ENCODE data around the gene PVALEF. TPM values are rescaled to one million over a fixed set of nuclear protein-coding genes. Genes with fewer than 3 reads are reported as not detected.

The PVALEF gene
- total and polyA plus RNA-seq, 2 of the 8 experiments (the other 6 are each of a cell fraction or from before 2014, with no cell fraction given), result 0.03 TPM; not detected in 1

GRCh38 chr17:81189670-81190530 lies 24.6 kb downstream of the PVALEF start:
- H3K79me1 ChIP-seq (ENCODE audit: low read depth, low read length), result no peaks in the 10 kb centered on the region
- no peak overlapping the region for H2AFZ ChIP-seq (ENCODE audit: low read length)
- no peak overlapping the region for H4K5ac ChIP-seq (ENCODE audit: insufficient read length, low read depth, low read length)
- no peak overlapping the region for H4K8ac ChIP-seq (ENCODE audit: extremely low read depth, insufficient read depth, low read length)
- no peak overlapping the region for H3K4ac ChIP-seq (replicated peaks; ENCODE audit: insufficient read length, low read depth, low read length)
- H3K79me2 ChIP-seq (ENCODE audit: control insufficient read depth in 1 of 2, insufficient read depth in 2 of 2, low read length in 2 of 2), result no peaks in the 10 kb centered on the region
- ChIA-PET CTCF (ENCODE audit: partially characterized antibody) (interaction anchor here (0.7 to 3.2 kb wide), 17 partner anchors 9 to 146 kb away, joined by 3 to 25 read pairs (median 4); no protein-coding TSS in a partner anchor), POLR2A (ENCODE audit: partially characterized antibody) (interaction anchor here (1.1 to 1.2 kb wide), 3 partner anchors 25 to 56 kb away, joined by 3 to 4 read pairs (median 3); no protein-coding TSS in a partner anchor)
- no peak overlapping the region for H2BK12ac ChIP-seq (ENCODE audit: low read depth, low read length)
- no peaks in the 10 kb centered on the region for H3K23me2 ChIP-seq (ENCODE audit: low read depth, low read length)
- no peak overlapping the region for H3K56ac ChIP-seq (replicated peaks; ENCODE audit: insufficient read length, low read depth, low read length)
- no peak overlapping the region for H3K18ac ChIP-seq (ENCODE audit: extremely low read depth, low read length)
- peaks cover 0 to 2% of the 10 kb centered on the region in 2 experiments for H4K20me1 ChIP-seq (replicated peaks in 1 of 2; ENCODE audit: control insufficient read depth in 1 of 2, insufficient read depth in 2 of 2, low read length in 2 of 2)
- H2BK5ac ChIP-seq (ENCODE audit: low read depth, low read length), result no peak overlapping the region
- H3K27me3 ChIP-seq (replicated peaks in 1 of 4; ENCODE audit: control insufficient read depth in 3 of 4, extremely low read depth in 1 of 4, insufficient read depth in 3 of 4, low read length in 3 of 4), result no peaks in the 10 kb centered on the region
- DNase-seq (ENCODE audit: low read depth in 1 of 2, low spot score in 2 of 2), result no peak
- H3K4me1 ChIP-seq (replicated peaks in 1 of 4; ENCODE audit: control insufficient read depth in 3 of 4, insufficient read depth in 4 of 4, low read length in 3 of 4), result no peaks in the 10 kb centered on the region
- peaks cover 0 to 11% (median 0%) of the 10 kb centered on the region in 4 experiments; a peak in 3 of 8 replicates for H3K36me3 ChIP-seq (ENCODE audit: control insufficient read depth in 2 of 4, insufficient read depth in 4 of 4, low read length in 3 of 4)
- H2BK20ac ChIP-seq (ENCODE audit: low read length), result no peak overlapping the region
- FAIRE-seq, result no peak
- H4K91ac ChIP-seq (replicated peaks; ENCODE audit: insufficient read length, low read length), result no peak overlapping the region
- H2BK120ac ChIP-seq (replicated peaks; ENCODE audit: low read depth, low read length), result no peak overlapping the region
- H3K4me2 ChIP-seq (ENCODE audit: insufficient read depth in 1 of 2, low read depth in 2 of 2, low read length in 2 of 2), result no peak overlapping the region
- no peak overlapping the region for H2BK15ac ChIP-seq (ENCODE audit: low read length)
- H3K9ac ChIP-seq (replicated peaks in 1 of 4; ENCODE audit: extremely low read depth in 1 of 4, low read depth in 3 of 4, low read length in 3 of 4), result no peak overlapping the region
- WGBS, 2 experiments (ENCODE audit: extremely low coverage in 1 of 2, insufficient coverage in 1 of 2, insufficient read length in 1 of 2, insufficient replicate concordance in 2 of 2, low coverage in 1 of 2, low lambda C conversion rate in 2 of 2, missing lambda C conversion rate in 1 of 2), result 89% methylated on average over 26 of the region's 27 CpGs; no CpG with 5 or more reads in 1 of the 2 experiments
- H3K14ac ChIP-seq (ENCODE audit: insufficient read length), result no peak overlapping the region
- H3K4me3 ChIP-seq (ENCODE audit: extremely low read depth in 1 of 4, insufficient read depth in 2 of 4, low read depth in 3 of 4, low read length in 4 of 4), result no peak overlapping the region
- no peak overlapping the region for H3K27ac ChIP-seq (ENCODE audit: low read depth, low read length)
- H2AK5ac ChIP-seq (ENCODE audit: low read depth, low read length), result no peak overlapping the region
- no peak overlapping the region for H3K23ac ChIP-seq (ENCODE audit: insufficient read length)
- no peaks in the 10 kb centered on the region for H3K9me3 ChIP-seq (ENCODE audit: insufficient read depth in 2 of 2, low read depth in 1 of 2, low read length in 1 of 2)
- TF ChIP-seq SAP30 (IDR thresholded peaks at IDR 0.05; ENCODE audit: insufficient read depth, insufficient replicate concordance, low read length) (no peak), CTCF (IDR thresholded peaks at IDR 0.05; ENCODE audit: control extremely low read depth in 1 of 3, insufficient read depth in 1 of 3, low read depth in 1 of 3, low read length in 3 of 3) (peak; percentile 62 to 69 (median 64)), SIRT6 (IDR thresholded peaks at IDR 0.05; ENCODE audit: low read length) (no peak), E2F6 (IDR thresholded peaks at IDR 0.05) (no peak), EGR1 (IDR thresholded peaks at IDR 0.05; ENCODE audit: borderline replicate concordance, low read depth, low read length) (no peak), JUND (IDR thresholded peaks at IDR 0.05; ENCODE audit: low read length) (no peak), GTF2F1 (IDR thresholded peaks at IDR 0.05; ENCODE audit: borderline replicate concordance, low read depth, low read length) (no peak), MAFK (IDR thresholded peaks at IDR 0.05; ENCODE audit: low read depth, low read length) (no peak)
